SK-N-SH (cell line): ENCODE results near the gene TP53I11.

ENCODE experiments used
- ELF1 ChIP-seq: IDR thresholded peaks from 2 replicates; pipeline ENCODE4 v1.4.0; 2012
- EP300 ChIP-seq, 2 experiments: IDR thresholded peaks; 2 replicates each; pipeline versions ENCODE4 v1.4.0 to v1.6.1; 2012; ENCODE audit warnings: borderline replicate concordance in 1 of 2, low read depth in 1 of 2, low read length in 1 of 2
- EZH2phosphoT487 ChIP-seq: fragments of 200-600 bp; sonication (generic); IDR thresholded peaks from 2 replicates; pipeline ENCODE4 v1.6.1; 2017; ENCODE audit warnings: low read depth, mixed run types, mild to moderate bottlenecking, antibody characterized with exemption, moderate library complexity, borderline replicate concordance
- RAD21 ChIP-seq: IDR thresholded peaks from 2 replicates; pipeline ENCODE4 v1.6.1; 2012; ENCODE audit warnings: mild to moderate bottlenecking, low read length
- RFX5 ChIP-seq: IDR thresholded peaks from 2 replicates; pipeline ENCODE4 v1.6.1; 2012; ENCODE audit warnings: mild to moderate bottlenecking, improper control_type of control experiment, low read length
- RXRA ChIP-seq: IDR thresholded peaks from 2 replicates; pipeline ENCODE4 v1.4.0; 2012; ENCODE audit warnings: low read depth, mild to moderate bottlenecking, borderline replicate concordance
- SMC3 ChIP-seq: IDR thresholded peaks from 2 replicates; pipeline ENCODE4 v1.6.1; 2012; ENCODE audit warnings: low read depth, low read length, improper control_type of control experiment
- TCF12 ChIP-seq: IDR thresholded peaks from 2 replicates; pipeline ENCODE4 v1.4.0; 2012
- TF ChIP-seq, protein P1 (sequence below): fragments of 200-600 bp; sonication (generic); IDR thresholded peaks from 2 replicates; pipeline ENCODE4 v1.6.1; 2017; ENCODE audit warnings: antibody characterized with exemption, mild to moderate bottlenecking, moderate library complexity
- TF ChIP-seq, protein P2 (sequence below): IDR thresholded peaks from 2 replicates; pipeline ENCODE4 v1.4.0; 2012; ENCODE audit warnings: low read depth, borderline replicate concordance
- TF ChIP-seq, protein P3 (sequence below): IDR thresholded peaks from 2 replicates; pipeline ENCODE4 v1.4.0; 2012; ENCODE audit warnings: low read depth, borderline replicate concordance

DNA sequence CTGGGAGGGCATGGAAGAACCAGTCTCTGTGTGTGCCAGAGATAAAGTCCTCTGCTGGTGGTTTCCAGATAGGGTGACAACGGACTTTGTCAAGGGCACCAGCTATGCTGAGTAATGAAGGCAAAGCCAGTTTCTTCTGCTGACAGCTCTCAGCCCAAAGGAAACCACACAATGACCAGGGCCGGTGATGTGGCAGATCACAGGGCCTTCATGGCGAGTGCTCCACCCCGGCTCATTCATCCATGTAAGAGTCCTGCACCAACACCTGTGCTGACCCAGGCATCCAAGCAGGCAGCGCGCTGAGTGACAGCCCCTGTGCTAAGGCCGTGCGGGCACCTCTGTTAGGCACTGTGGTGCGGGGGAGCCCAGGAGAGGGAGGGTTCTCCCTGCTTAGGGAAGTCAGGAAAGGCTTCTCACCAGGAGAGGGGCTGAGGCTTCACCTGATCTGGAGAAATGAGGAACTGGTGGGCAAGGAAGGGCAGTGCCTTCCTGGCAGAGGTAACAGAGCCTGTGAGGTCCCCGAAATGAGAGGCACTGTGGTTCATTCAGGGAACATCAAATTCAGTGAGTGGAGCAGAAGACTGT lies 33.8 kb downstream of the TP53I11 start:
- TF ChIP-seq, protein P1, sequence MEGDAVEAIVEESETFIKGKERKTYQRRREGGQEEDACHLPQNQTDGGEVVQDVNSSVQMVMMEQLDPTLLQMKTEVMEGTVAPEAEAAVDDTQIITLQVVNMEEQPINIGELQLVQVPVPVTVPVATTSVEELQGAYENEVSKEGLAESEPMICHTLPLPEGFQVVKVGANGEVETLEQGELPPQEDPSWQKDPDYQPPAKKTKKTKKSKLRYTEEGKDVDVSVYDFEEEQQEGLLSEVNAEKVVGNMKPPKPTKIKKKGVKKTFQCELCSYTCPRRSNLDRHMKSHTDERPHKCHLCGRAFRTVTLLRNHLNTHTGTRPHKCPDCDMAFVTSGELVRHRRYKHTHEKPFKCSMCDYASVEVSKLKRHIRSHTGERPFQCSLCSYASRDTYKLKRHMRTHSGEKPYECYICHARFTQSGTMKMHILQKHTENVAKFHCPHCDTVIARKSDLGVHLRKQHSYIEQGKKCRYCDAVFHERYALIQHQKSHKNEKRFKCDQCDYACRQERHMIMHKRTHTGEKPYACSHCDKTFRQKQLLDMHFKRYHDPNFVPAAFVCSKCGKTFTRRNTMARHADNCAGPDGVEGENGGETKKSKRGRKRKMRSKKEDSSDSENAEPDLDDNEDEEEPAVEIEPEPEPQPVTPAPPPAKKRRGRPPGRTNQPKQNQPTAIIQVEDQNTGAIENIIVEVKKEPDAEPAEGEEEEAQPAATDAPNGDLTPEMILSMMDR, result no peak
- TF ChIP-seq EP300 (IDR thresholded peaks at IDR 0.05; ENCODE audit: borderline replicate concordance in 1 of 2, low read depth in 1 of 2, low read length in 1 of 2) (no peak), SMC3 (no peak), RFX5 (no peak), RAD21 (no peak), ELF1 (no peak), TCF12 (no peak), EZH2phosphoT487 (no peak), RXRA (no peak)
- TF ChIP-seq, protein P2, sequence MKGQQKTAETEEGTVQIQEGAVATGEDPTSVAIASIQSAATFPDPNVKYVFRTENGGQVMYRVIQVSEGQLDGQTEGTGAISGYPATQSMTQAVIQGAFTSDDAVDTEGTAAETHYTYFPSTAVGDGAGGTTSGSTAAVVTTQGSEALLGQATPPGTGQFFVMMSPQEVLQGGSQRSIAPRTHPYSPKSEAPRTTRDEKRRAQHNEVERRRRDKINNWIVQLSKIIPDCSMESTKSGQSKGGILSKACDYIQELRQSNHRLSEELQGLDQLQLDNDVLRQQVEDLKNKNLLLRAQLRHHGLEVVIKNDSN, result no peak
- TF ChIP-seq, protein P3, sequence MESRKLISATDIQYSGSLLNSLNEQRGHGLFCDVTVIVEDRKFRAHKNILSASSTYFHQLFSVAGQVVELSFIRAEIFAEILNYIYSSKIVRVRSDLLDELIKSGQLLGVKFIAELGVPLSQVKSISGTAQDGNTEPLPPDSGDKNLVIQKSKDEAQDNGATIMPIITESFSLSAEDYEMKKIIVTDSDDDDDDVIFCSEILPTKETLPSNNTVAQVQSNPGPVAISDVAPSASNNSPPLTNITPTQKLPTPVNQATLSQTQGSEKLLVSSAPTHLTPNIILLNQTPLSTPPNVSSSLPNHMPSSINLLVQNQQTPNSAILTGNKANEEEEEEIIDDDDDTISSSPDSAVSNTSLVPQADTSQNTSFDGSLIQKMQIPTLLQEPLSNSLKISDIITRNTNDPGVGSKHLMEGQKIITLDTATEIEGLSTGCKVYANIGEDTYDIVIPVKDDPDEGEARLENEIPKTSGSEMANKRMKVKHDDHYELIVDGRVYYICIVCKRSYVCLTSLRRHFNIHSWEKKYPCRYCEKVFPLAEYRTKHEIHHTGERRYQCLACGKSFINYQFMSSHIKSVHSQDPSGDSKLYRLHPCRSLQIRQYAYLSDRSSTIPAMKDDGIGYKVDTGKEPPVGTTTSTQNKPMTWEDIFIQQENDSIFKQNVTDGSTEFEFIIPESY, result no peak
